ENCODE results near the gene DCHS1. TPM values are rescaled to one million over a fixed set of nuclear protein-coding genes. Genes with fewer than 3 reads are reported as not detected.
A peak's percentile ranks its signal among the peaks of the same experiment; 100 is the strongest.

DCHS1 gene
- total and polyA plus RNA-seq, 2 of the 13 experiments (the other 11 are each of a cell fraction or from before 2014, with no cell fraction given) = under 0.01 to 0.03 TPM

- TF ChIP-seq KDM5A (IDR thresholded peaks at IDR 0.05; ENCODE audit: borderline replicate concordance, low read length) = peak; percentile 92
- no peak for TF ChIP-seq CHD2 (IDR thresholded peaks at IDR 0.05; ENCODE audit: low read depth, low read length)
- no peak for TF ChIP-seq JUN (CRISPR knock-in tag; IDR thresholded peaks at IDR 0.05)
- TF ChIP-seq MTA3 (CRISPR knock-in tag; IDR thresholded peaks at IDR 0.05) = no peak
- TF ChIP-seq ZFP36L1 (CRISPR knock-in tag; IDR thresholded peaks at IDR 0.05) = no peak
- TF ChIP-seq KAT8 (CRISPR knock-in tag; IDR thresholded peaks at IDR 0.05) = peak; percentile 95
- TF ChIP-seq U2AF1 (optimal IDR thresholded peaks at IDR 0.05; ENCODE audit: low read depth, low read length) = no peak
- no peak for TF ChIP-seq KAT2B (IDR thresholded peaks at IDR 0.05; ENCODE audit: borderline replicate concordance, low read depth, low read length)
- TF ChIP-seq MYNN (CRISPR knock-in tag; IDR thresholded peaks at IDR 0.05; ENCODE audit: low read depth) = no peak
- TF ChIP-seq, protein P1, sequence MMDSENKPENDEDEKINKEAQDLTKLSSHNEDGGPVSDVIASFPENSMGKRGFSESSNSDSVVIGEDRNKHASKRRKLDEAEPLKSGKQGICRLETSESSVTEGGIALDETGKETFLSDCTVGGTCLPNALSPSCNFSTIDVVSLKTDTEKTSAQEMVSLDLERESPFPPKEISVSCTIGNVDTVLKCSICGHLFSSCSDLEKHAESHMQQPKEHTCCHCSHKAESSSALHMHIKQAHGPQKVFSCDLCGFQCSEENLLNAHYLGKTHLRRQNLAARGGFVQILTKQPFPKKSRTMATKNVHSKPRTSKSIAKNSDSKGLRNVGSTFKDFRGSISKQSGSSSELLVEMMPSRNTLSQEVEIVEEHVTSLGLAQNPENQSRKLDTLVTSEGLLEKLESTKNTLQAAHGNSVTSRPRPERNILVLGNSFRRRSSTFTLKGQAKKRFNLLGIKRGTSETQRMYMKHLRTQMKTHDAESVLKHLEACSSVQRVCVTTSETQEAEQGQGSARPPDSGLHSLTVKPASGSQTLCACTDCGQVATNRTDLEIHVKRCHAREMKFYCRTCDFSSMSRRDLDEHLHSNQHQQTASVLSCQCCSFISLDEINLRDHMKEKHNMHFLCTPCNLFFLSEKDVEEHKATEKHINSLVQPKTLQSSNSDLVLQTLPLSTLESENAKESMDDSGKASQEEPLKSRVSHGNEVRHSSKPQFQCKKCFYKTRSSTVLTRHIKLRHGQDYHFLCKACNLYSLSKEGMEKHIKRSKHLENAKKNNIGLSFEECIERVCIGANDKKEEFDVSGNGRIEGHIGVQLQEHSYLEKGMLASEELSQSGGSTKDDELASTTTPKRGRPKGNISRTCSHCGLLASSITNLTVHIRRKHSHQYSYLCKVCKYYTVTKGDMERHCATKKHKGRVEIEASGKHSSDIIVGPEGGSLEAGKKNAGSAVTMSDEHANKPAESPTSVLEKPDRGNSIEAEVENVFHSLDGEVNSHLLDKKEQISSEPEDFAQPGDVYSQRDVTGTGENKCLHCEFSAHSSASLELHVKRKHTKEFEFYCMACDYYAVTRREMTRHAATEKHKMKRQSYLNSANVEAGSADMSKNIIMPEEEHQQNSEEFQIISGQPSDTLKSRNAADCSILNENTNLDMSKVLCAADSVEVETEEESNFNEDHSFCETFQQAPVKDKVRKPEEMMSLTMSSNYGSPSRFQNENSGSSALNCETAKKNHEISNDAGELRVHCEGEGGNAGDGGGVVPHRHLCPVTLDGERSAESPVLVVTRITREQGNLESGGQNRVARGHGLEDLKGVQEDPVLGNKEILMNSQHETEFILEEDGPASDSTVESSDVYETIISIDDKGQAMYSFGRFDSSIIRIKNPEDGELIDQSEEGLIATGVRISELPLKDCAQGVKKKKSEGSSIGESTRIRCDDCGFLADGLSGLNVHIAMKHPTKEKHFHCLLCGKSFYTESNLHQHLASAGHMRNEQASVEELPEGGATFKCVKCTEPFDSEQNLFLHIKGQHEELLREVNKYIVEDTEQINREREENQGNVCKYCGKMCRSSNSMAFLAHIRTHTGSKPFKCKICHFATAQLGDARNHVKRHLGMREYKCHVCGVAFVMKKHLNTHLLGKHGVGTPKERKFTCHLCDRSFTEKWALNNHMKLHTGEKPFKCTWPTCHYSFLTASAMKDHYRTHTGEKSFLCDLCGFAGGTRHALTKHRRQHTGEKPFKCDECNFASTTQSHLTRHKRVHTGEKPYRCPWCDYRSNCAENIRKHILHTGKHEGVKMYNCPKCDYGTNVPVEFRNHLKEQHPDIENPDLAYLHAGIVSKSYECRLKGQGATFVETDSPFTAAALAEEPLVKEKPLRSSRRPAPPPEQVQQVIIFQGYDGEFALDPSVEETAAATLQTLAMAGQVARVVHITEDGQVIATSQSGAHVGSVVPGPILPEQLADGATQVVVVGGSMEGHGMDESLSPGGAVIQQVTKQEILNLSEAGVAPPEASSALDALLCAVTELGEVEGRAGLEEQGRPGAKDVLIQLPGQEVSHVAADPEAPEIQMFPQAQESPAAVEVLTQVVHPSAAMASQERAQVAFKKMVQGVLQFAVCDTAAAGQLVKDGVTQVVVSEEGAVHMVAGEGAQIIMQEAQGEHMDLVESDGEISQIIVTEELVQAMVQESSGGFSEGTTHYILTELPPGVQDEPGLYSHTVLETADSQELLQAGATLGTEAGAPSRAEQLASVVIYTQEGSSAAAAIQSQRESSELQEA (CRISPR knock-in tag; IDR thresholded peaks at IDR 0.05; ENCODE audit: not compliant biosample characterization) = no peak
- peak; percentile 53; the same call in 1 of the 2 replicates for TF ChIP-seq TAF1 (CRISPR knock-in tag; IDR thresholded peaks at IDR 0.05)
- TF ChIP-seq ZNF644 (CRISPR knock-in tag; IDR thresholded peaks at IDR 0.05; ENCODE audit: low read depth) = no peak
- no peak for TF ChIP-seq ZNF501 (CRISPR knock-in tag; IDR thresholded peaks at IDR 0.05)
- TF ChIP-seq ZNF589 (CRISPR knock-in tag; conservative IDR thresholded peaks at IDR 0.05) = no peak
- no peak for TF ChIP-seq ETV6 (CRISPR knock-in tag; conservative IDR thresholded peaks at IDR 0.05)
- TF ChIP-seq ZNF652 (CRISPR knock-in tag; IDR thresholded peaks at IDR 0.05; ENCODE audit: borderline replicate concordance, low read depth) = no peak
- TF ChIP-seq, protein P2, sequence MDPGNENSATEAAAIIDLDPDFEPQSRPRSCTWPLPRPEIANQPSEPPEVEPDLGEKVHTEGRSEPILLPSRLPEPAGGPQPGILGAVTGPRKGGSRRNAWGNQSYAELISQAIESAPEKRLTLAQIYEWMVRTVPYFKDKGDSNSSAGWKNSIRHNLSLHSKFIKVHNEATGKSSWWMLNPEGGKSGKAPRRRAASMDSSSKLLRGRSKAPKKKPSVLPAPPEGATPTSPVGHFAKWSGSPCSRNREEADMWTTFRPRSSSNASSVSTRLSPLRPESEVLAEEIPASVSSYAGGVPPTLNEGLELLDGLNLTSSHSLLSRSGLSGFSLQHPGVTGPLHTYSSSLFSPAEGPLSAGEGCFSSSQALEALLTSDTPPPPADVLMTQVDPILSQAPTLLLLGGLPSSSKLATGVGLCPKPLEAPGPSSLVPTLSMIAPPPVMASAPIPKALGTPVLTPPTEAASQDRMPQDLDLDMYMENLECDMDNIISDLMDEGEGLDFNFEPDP (CRISPR knock-in tag; conservative IDR thresholded peaks at IDR 0.05) = no peak
- no peak for TF ChIP-seq SIX1 (CRISPR knock-in tag; IDR thresholded peaks at IDR 0.05; ENCODE audit: borderline replicate concordance)
- no peak for TF ChIP-seq KLF12 (CRISPR knock-in tag; IDR thresholded peaks at IDR 0.05; ENCODE audit: borderline replicate concordance)
These were observed 36.4 kb downstream of the DCHS1 start, which contains the start of gene TPP1 (continued) for GRCh38 chr11:6619004-6619745.
